KMS-11 (cell line): ENCODE measurements around the gene OR8B12.

Source experiments
- H2AFZ ChIP-seq: fragments of 200-600 bp; sonication (generic); 2 replicates; pipeline ENCODE4 v1.6.1; 2016; ENCODE audit warnings: antibody characterized with exemption, mixed run types, low read depth
- H3K27ac ChIP-seq: fragments of 200-600 bp; sonication (generic); 2 replicates; pipeline ENCODE4 v1.6.1; 2016; ENCODE audit warnings: mild to moderate bottlenecking, mixed run types
- H3K27me3 ChIP-seq: fragments of 200-600 bp; sonication (generic); 2 replicates; pipeline ENCODE4 v1.6.1; 2017; ENCODE audit warnings: mild to moderate bottlenecking, low read depth, mixed run types, moderate library complexity; ENCODE audit not compliant: insufficient read depth
- H3K36me3 ChIP-seq: fragments of 200-600 bp; sonication (generic); 2 replicates; pipeline ENCODE4 v1.6.1; 2017; ENCODE audit warnings: mild to moderate bottlenecking, mixed run types; ENCODE audit not compliant: insufficient read depth
- H3K4me1 ChIP-seq: fragments of 200-600 bp; sonication (generic); 2 replicates; pipeline ENCODE4 v1.6.1; 2016; ENCODE audit warnings: mild to moderate bottlenecking, low read depth, mixed run types; ENCODE audit not compliant: poor library complexity, severe bottlenecking
- H3K4me2 ChIP-seq: fragments of 200-600 bp; sonication (generic); 2 replicates; pipeline ENCODE4 v1.7.0; 2016; ENCODE audit warnings: mild to moderate bottlenecking, mixed run types
- H3K4me3 ChIP-seq: fragments of 200-600 bp; sonication (generic); IDR thresholded peaks from 2 replicates; pipeline ENCODE4 v1.6.1; 2017; ENCODE audit warnings: low read depth, low read length, mixed read lengths; ENCODE audit not compliant: insufficient read depth
- H3K79me2 ChIP-seq: fragments of 200-600 bp; sonication (generic); 2 replicates; pipeline ENCODE4 v1.6.1; 2016; ENCODE audit warnings: low read depth, mixed run types; ENCODE audit not compliant: insufficient read depth
- H3K9ac ChIP-seq: fragments of 200-600 bp; sonication (generic); 2 replicates; pipeline ENCODE4 v1.6.1; 2016; ENCODE audit warnings: mild to moderate bottlenecking, mixed run types
- H4K20me1 ChIP-seq: fragments of 200-600 bp; sonication (generic); 2 replicates; pipeline ENCODE4 v1.6.1; 2016; ENCODE audit warnings: mild to moderate bottlenecking, mixed run types; ENCODE audit not compliant: insufficient read depth
- CTCF ChIP-seq: fragments of 200-600 bp; sonication (generic); conservative IDR thresholded peaks from 2 replicates; pipeline ENCODE4 v1.6.1; 2017; ENCODE audit warnings: low read depth, mild to moderate bottlenecking, antibody characterized with exemption, low read length, moderate library complexity, mixed read lengths

OR8B12 gene

DNA sequence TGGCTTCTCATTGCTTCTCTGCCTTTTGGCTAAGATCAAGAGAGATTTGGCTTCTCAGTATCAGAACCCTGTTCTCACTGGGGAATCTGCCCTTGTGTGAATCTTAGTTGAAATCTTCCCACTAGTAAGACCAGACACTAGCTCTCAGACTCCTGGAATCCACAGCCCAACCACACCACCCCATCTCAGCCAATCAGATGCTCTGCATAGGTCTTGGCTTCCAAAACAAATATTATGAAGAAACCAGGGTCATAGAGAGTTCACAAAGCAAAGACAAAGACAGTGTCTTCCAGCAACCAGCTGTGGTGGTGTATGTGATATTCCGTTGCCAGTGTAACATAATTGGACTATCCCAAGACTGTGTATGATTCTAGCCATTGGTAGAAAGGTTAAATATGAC is 5.4 kb downstream of the OR8B12 start:
- H3K9ac ChIP-seq: no peak overlapping the region
- no peaks in the 10 kb centered on the region for H3K79me2 ChIP-seq
- H4K20me1 ChIP-seq: no peaks in the 10 kb centered on the region
- no peak overlapping the region for H3K4me2 ChIP-seq
- no peaks in the 10 kb centered on the region for H3K36me3 ChIP-seq
- H2AFZ ChIP-seq: no peak overlapping the region
- no peaks in the 10 kb centered on the region for H3K4me1 ChIP-seq
- H3K27ac ChIP-seq: no peak overlapping the region
- TF ChIP-seq CTCF: no peak
- no peak overlapping the region for H3K4me3 ChIP-seq
- H3K27me3 ChIP-seq: no peaks in the 10 kb centered on the region

- H3K27me3 ChIP-seq: no peaks in the 10 kb centered on the region
- no peak overlapping the region for H3K9ac ChIP-seq
- H2AFZ ChIP-seq: no peak overlapping the region
- no peak overlapping the region for H3K4me3 ChIP-seq
- TF ChIP-seq CTCF: no peak
- H3K36me3 ChIP-seq: no peaks in the 10 kb centered on the region
- no peaks in the 10 kb centered on the region for H3K4me1 ChIP-seq
- no peak overlapping the region for H3K4me2 ChIP-seq
- no peak overlapping the region for H3K27ac ChIP-seq
- no peaks in the 10 kb centered on the region for H4K20me1 ChIP-seq
- no peaks in the 10 kb centered on the region for H3K79me2 ChIP-seq
Measured at GRCh38 chr11:124536520-124536919, 6.9 kb downstream of the OR8B12 start.

- Histone ChIP-seq H3K4me2 (no peak overlapping the region), H3K27me3 (no peaks in the 10 kb centered on the region), H3K9ac (no peak overlapping the region), H3K27ac (no peak overlapping the region), H3K79me2 (no peaks in the 10 kb centered on the region), H3K4me1 (no peaks in the 10 kb centered on the region), H2AFZ (no peak overlapping the region), H4K20me1 (no peaks in the 10 kb centered on the region), H3K36me3 (no peaks in the 10 kb centered on the region), H3K4me3 (no peak overlapping the region)
- TF ChIP-seq CTCF: no peak
Measured at GRCh38 chr11:124535552-124536232, 7.8 kb downstream of the OR8B12 start.

DNA sequence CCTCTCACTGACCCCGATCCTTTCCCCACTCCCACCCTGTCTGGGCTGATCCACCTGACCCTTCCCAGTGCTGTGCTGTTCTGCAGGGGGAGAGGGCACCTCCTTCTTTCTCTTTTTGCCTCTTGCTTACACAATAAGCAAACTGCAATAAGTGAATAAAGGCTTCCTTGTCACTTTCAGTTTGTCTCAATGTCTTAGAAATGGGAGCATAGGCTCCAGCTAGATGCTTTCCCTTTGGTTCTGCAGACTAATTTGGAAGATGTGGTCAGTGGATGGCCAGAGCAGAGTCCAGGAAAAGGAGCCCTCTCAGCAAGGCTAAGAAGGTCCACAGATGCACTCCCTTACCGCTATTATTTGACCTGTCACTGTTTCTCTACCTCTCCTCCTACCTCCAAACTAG is 9.4 kb downstream of the OR8B12 start:
- no peaks in the 10 kb centered on the region for H3K27me3 ChIP-seq
- no peaks in the 10 kb centered on the region for H3K36me3 ChIP-seq
- TF ChIP-seq CTCF: no peak

More for the DNA sequence above, 9.4 kb downstream of the OR8B12 start:
- no peaks in the 10 kb centered on the region for H3K79me2 ChIP-seq
- no peak overlapping the region for H3K27ac ChIP-seq
- H3K4me3 ChIP-seq: no peak overlapping the region
- H3K9ac ChIP-seq: no peak overlapping the region
- H3K4me2 ChIP-seq: no peak overlapping the region
- no peak overlapping the region for H2AFZ ChIP-seq
- no peaks in the 10 kb centered on the region for H4K20me1 ChIP-seq
- H3K4me1 ChIP-seq: no peaks in the 10 kb centered on the region
